T-helper 22 cell (primary cell): Measurements from ENCODE around the gene LGI4.
"Not testable (repeated sequence)": the region's sequence is repeated elsewhere in the genome, so short reads cannot be mapped to it uniquely, and the experiment has no call there.

ENCODE experiments used
- DNase-seq: peaks from one replicate; pipeline ENCODE4 v3.0.0-alpha.2; 2020; ENCODE audit warnings: low read depth

Gene LGI4

DNA sequence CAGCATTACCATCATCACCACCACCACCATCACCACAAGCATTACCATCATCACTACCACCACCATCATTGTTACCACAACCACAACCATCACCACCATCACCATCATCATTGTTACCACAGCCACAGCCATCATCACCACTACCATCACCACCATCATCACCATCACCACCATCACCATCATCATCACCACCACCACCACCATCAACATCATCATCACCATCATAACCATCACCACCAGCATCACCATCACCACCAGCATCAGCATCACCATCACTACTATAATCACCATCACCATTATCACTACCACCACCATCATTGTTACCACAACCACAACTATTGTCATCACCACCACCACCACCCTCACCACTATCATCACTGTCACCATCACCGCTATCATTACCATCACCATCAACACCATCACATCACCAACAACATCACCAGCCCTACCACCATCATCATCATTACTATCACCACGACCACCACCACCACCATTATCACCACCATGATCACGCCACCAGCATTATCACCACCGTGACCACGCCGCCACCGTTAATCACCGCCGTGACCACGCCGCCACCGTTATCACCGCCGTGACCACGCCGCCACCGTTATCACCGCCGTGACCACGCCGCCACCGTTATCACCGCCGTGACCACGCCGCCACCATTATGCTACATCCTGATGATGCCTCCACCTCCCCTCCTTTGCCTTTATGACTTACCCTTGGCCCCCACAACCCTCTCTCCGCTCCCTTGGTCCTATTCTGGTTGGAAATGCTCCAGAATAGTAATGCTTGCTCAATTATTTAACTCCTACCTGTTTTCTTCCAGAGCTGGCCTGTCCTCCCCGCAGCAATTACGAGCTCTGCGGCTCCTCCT lies 29.2 kb downstream of the LGI4 start:
- DNase-seq = no peak

GRCh38 chr19:35105047-35105410 lies 29.8 kb downstream of the LGI4 start:
- no peak for DNase-seq

GRCh38 chr19:35104361-35104760 lies 30.5 kb downstream of the LGI4 start:
- DNase-seq = no peak

DNA sequence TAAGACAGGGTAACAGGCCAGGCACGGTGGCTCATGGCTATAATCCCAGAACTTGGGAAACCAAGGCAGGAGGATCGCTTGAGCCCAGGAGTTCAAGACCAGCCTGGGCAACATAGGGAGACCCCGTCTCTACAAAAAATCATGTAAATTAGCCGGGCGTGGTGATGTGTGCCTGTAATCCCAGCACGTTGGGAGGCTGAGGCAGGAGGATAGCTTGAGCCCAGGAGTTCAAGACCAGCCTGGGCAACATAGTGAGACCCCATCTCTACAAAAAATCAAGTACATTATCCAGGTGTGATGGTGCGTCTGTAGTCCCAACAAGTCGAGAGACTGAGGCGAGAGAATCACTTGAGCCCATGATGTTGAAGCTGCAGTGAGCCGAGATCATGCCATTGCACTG lies 31.2 kb downstream of the LGI4 start:
- DNase-seq = not testable (repeated sequence)

DNA sequence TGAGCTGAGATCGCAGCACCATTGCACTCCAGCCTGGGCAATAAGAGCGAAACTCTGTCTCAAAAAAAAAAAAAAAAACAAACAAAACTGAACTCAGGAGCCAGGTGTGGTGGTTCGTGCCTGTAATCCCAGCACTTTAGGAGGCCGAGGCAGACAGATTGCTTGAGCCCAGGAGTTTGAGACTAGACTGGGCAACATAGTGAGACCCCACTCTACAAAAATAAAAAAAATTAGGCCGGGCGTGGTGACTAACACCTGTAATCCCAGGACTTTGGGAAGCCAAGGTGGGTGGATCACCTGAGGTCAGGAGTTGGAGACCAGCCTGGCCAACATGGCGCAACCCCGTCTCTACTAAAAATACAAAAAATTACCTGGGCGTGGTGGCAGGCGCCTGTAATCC lies 32.9 kb downstream of the LGI4 start:
- not testable (repeated sequence) for DNase-seq

- no peak for DNase-seq
Observed at GRCh38 chr19:35100588-35101533, 34.0 kb downstream of the LGI4 start.

DNA sequence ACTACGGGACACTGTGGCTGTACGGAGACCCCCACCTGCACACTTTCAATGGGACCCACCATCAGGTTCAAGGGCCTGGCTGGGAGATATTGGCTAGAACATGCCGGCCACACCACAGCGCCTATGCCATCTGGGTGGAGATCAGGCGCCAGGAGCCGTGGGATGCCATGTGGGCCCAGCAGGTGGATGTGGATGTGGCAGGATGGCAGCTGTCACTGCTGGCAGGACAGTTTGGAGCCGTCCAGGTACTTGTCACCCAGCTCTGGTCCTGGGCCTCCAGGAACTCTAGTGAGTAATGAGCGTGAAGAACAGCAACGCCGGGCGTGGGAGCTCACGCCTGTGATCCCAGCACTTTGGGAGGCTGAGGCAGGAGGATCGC lies 35.0 kb downstream of the LGI4 start:
- no peak for DNase-seq

- DNase-seq = no peak
Observed at GRCh38 chr19:35099155-35099896, 35.5 kb downstream of the LGI4 start.

DNA sequence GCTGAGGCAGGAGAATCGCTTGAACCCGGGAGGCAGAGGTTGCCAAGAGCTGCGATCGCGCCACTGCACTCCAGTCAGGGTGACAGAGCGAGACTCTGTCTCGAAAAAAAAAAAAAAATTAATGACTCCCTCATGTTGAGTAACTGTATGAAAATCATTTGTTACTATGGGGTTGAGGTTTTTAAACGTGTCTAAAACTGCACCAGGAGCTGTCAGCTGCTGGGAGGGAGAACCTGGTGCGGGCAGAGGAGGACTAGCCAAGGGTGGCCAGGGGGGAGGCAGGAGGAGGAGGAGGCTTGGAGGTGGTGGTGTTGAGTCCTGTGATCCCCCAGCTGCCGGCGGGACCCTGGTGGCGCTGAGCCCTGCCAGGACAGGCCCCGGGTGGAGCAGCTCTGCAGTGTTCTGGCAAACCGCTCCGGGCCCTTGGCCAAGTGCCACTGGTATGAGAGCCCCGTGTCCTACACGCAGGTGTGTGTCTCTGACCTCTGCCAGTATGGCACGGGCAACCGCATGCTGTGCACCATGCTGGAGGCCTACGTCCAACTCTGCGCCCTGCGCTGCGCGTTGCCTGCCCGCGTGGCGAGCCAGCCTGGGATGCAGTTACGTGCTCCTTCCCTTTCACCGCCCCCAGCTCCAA lies 36.3 kb downstream of the LGI4 start:
- DNase-seq = no peak

DNA sequence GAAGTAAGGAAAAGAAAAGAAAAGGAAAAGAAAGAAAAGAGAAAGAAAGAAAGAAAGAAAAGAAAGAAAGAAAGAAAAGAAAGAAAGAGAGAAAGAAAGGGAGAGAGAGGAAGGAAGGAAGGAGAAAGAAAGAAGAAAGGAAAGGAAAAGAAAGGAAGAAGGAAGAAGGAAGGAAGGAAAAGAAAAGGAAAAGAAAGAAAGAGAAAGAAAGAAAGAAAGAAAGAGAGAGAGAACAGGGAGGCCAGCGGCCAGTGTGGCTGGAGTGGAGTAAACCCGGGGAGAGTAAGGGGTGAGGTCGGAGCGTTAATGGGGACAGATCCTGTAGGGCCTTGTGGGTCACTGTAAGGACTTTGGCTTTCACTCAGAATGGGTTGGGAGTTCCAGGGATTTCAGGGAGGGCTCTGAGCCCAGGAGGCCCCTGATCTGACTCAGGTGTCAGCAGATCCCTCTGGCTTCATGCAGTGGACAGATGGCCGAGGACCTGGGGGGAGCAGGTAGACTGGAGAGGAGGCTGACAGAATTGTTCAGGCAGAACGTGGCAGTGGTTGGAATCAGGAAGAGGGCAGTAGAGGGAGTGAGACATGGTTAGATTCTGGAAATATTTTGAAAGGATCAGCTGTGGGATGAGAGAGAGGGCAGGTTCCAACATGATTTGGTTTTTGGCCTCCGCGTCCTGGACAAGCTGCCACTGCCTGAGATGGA lies 39.0 kb downstream of the LGI4 start:
- DNase-seq = no peak

DNA sequence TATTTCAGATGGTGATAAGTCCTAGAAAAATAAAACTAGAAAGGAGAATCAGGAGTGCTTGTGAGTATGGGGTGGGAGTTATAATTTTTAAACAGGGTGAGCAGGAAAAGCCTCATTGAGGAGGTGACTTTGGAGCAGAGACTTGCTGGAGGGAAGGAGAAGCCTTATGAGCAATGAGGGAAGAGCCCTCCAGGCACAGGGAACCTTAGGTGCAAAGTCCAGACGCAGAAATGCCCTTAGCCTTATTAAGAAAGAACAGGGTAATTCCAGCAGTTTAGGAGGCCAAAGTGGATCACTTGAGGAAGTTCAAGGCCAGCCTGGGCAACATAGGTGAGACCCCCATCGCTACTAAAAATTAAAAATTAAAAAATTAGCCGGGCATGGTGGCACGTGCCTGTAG lies 40.2 kb downstream of the LGI4 start:
- DNase-seq = no peak

DNA sequence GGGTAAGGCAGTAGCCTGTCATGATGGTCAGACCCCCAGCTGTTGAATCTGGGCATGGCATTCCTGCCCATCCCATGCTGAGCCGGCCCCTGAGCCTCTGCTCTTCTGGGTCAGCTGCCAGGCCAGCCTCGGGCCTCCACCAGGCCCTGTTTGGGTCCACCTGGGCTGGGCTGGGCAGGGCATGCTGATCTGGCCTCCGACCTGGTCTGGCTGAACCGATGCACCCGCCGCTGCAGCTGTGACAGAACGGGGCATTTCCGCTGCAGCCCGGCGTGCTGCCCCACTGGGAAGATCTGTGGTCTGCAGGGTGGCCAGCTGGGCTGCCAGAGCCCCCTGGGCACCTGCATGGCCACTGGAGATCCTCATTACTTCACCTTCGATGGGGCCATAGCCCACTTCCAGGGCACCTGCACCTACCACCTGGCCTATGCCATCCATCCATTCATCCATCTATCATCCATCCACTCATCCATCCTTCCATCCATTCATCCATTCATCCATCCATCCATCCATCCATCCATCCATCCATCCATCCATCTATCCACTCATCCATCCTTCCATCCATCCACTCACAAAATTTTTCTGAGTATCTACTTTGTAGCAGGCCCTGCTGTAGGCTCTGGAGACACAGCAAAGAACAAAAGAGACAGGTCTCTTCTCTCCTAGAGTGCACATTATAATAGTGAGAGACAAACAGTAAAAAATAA lies 40.8 kb downstream of the LGI4 start:
- no peak for DNase-seq

DNA sequence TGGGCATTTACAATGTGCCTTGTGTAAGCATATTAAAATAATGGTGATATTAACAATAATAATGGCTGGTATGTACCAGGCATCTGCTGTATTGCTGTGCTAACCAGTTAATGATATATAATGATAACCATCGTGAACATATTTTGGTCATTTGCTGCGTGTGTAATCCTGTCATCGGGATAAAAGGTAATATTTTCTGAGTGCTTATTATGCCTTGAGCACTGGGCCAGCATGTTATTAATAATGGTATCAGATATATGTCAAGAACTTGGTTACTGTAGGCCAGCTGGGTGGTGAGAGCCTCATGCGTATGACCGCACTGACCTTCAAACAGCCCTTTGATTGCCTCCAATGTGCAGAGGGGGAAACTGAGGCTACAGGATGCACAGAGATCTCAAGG lies 41.4 kb downstream of the LGI4 start:
- no peak for DNase-seq

DNA sequence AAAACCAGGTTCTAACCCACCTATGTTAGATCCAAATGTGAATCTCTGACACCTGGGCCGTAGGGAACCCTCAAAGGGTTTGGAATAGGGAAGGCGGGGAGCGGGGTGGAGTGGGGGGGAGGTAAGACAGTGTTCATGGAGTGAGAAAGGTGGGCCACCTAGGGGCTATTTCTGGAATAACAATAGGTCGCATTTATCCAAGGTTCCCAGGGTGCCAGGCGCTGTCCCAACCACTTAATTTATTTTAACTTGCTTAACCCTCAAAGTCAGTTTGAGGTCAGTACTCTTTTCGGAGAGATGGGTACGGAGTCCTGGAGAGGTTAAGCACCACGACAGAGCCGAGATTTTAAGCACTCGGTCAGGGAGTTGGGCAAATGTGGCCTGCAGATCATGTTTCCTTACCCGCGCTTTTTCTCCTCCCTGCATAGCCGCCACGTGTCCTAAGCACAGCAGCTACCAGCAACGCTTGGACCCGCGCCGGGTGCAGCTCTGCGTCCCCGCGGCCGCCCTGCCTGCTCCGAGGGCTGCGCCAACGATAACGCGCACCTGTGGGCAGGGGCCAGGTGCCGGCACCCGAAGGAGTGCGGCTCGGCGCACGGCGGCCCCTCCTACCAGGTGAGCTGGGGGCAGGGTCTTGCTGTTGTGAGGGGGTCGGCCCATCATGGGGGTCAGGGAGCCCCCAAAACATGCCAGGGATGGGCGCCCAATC lies 44.2 kb downstream of the LGI4 start:
- no peak for DNase-seq

- DNase-seq = no peak
Observed at GRCh38 chr19:35090160-35090505, 44.7 kb downstream of the LGI4 start.

GRCh38 chr19:35089554-35089953 lies 45.3 kb downstream of the LGI4 start:
- DNase-seq = no peak

DNA sequence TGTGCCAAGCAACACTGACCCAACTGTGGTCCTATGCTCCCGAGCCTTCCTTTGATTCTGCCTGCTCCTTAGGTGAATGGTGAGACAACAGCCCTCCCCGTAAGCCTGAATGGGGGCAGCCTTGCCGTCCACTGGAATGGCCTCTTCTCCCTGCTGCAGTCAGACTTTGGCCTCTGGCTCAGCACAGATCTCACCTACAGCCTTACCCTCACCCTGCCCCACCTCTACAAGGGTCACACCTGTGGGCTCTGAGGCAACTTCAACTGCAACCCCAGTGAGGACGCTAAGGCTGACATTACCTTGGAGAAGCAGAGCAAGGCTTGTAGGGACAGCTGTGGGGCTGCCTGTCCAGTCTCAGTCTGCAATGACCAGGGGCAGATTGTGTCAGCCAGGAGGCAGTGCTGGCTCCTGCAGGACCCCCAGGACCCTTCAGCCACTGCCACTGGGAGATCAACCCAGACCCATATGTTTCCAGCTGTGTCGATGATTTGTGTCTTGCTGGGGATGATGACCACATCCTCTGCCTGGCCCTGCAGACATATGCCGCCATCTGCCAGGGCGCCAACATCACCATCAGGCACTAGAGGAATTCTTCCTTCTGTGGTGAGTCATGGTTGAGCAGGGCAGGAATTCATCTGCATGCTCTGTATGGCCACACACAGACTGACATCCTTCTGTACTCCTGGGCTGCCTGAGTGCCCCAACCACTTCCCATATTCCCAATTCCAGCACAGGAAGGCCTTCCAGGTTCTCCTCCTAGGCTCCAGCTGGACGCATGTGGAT lies 46.5 kb downstream of the LGI4 start:
- no peak for DNase-seq

GRCh38 chr19:35087393-35087792 lies 47.5 kb downstream of the LGI4 start:
- no peak for DNase-seq

GRCh38 chr19:35086455-35086854 lies 48.4 kb downstream of the LGI4 start:
- DNase-seq = no peak
